ENCODE results near the gene HMG20B. TPM values are rescaled to one million over a fixed set of nuclear protein-coding genes. Genes with fewer than 3 reads are reported as not detected.

The HMG20B gene
- total RNA-seq, 4 donors from 2014 or later: 31.4 to 61.1 (median 36.6) TPM

DNA sequence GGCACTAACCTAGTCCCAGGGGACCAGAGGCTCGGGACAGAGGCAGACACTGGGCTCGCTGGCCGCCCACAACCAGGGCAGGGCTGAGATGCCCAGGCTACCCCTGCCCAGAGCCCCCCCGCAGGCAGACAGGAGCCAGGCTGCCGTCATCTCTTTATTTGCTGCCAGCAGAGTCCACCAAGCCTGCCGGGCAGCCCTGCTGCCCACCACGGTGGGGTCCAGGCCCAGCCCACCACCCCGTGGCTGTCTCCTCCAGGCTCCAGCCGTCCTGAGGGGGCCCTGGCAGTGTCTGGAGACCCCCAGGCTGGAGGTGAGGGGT lies 28.7 kb upstream of the HMG20B start:
- Histone ChIP-seq H3K9me3 (no peaks in the 10 kb centered on the region), H3K27ac (no peak overlapping the region), H3K4me3 (no peak overlapping the region), H3K36me3 (no peaks in the 10 kb centered on the region), H3K27me3 (no peaks in the 10 kb centered on the region), H3K4me1 (no peaks in the 10 kb centered on the region)
- in situ Hi-C loops (cut with MboI; ENCODE audit: low sequenced_read_pairs in 4 of 4): no loop called here
- ATAC-seq (no peak), DNase-seq (no peak)
- TF ChIP-seq, protein P1, sequence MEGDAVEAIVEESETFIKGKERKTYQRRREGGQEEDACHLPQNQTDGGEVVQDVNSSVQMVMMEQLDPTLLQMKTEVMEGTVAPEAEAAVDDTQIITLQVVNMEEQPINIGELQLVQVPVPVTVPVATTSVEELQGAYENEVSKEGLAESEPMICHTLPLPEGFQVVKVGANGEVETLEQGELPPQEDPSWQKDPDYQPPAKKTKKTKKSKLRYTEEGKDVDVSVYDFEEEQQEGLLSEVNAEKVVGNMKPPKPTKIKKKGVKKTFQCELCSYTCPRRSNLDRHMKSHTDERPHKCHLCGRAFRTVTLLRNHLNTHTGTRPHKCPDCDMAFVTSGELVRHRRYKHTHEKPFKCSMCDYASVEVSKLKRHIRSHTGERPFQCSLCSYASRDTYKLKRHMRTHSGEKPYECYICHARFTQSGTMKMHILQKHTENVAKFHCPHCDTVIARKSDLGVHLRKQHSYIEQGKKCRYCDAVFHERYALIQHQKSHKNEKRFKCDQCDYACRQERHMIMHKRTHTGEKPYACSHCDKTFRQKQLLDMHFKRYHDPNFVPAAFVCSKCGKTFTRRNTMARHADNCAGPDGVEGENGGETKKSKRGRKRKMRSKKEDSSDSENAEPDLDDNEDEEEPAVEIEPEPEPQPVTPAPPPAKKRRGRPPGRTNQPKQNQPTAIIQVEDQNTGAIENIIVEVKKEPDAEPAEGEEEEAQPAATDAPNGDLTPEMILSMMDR (IDR thresholded peaks at IDR 0.05 in 4 of 5, conservative IDR thresholded peaks at IDR 0.05 in 1 of 5): no peak
- TF ChIP-seq POLR2A (IDR thresholded peaks at IDR 0.05): no peak
- intact Hi-C loops (cut with DNase I; ENCODE audit: low total_unique reads): loop anchor here (2.0 kb wide), 1 partner anchor 75 kb away; no protein-coding TSS in a partner anchor

DNA sequence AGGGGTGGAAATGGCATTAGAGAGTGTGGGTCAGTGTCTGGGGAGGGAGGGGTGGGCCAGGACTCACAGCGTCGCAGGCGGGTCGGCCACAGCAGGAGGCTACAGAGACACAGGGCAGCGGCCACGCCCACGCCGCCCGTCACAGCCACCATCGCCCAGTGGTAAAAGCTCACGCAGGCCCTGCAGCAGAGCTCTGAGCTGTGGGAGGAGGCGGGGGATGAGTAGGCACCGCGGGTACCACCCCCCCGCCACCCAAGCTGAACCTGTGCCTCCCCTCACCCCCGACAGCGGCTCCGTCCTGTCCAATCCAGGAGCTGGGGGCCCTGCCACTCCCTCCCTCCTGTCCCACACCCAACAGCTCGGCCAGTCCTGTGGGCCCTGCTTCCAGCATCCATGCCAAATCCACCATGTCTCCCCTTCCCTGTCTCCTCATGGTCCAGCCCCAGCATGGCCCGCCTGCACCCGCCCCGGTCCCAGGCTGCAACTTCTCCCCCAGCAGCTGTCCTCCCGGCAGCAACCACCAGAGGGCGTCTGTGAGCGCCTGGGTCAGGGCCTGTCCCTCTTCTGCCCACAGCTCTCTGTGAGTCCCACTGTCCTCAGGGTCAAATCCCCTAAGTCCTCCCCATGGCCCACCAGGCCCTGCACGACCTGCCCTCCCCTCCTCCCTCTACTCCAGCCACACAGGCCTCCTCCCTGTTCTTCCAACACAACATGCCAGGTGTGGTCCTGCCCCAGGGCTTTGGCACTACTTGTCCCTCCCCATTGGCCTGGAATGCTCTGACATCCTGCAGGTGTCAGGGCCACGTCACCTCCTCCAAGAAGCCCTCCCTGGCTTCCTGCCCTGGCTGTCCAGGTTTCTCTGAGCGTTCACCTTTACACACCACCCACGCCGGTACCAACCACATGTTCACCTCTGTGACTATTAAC lies 27.7 kb upstream of the HMG20B start:
- intact Hi-C loops (cut with DNase I; ENCODE audit: low total_unique reads) (loop anchor here (2.0 to 5.0 kb wide), 2 partner anchors 37 to 74 kb away; no protein-coding TSS in a partner anchor), in situ Hi-C loops (cut with MboI; ENCODE audit: low sequenced_read_pairs in 4 of 4) (no loop called here)
- DNase-seq: peak; percentile 39 to 65
- no peaks in the 10 kb centered on the region for H3K4me1 ChIP-seq
- TF ChIP-seq, protein P1 (IDR thresholded peaks at IDR 0.05 in 4 of 5, conservative IDR thresholded peaks at IDR 0.05 in 1 of 5): peak; percentile 86 to 96 (median 95)
- no peak for TF ChIP-seq POLR2A (IDR thresholded peaks at IDR 0.05)
- no peaks in the 10 kb centered on the region for H3K27me3 ChIP-seq
- H3K4me3 ChIP-seq: no peak overlapping the region
- H3K36me3 ChIP-seq: no peaks in the 10 kb centered on the region
- no peak overlapping the region for H3K27ac ChIP-seq
- ATAC-seq: peak; percentile 66 to 85
- H3K9me3 ChIP-seq: no peaks in the 10 kb centered on the region

DNA sequence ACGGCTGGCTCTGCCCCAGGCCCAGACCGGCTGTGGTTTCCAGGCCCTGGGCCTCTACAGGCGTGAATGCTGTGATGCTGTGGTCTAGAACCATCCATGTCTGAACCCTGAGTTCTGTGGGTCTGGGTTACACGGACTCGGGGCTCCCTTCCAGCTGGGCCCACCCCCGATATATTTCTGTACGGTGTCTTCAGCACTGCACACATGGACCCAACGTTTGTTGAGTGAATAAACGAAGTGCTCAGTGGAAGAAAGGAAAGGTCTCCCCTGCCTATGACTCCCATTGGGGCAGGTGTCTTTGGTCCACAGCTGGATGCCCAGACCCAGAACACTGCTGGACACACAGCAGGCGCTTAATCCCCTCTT lies 27.1 kb upstream of the HMG20B start:
- DNase-seq (no peak), ATAC-seq (no peak)
- TF ChIP-seq POLR2A (IDR thresholded peaks at IDR 0.05): no peak
- TF ChIP-seq, protein P1 (IDR thresholded peaks at IDR 0.05 in 4 of 5, conservative IDR thresholded peaks at IDR 0.05 in 1 of 5): no peak
- intact Hi-C loops (cut with DNase I; ENCODE audit: low total_unique reads): loop anchor here (2.0 to 5.0 kb wide), 2 partner anchors 37 to 73 kb away; no protein-coding TSS in a partner anchor
- Histone ChIP-seq H3K4me3 (no peak overlapping the region), H3K9me3 (no peaks in the 10 kb centered on the region), H3K4me1 (no peaks in the 10 kb centered on the region), H3K27me3 (no peaks in the 10 kb centered on the region), H3K27ac (no peak overlapping the region), H3K36me3 (no peaks in the 10 kb centered on the region)
- in situ Hi-C loops (cut with MboI; ENCODE audit: low sequenced_read_pairs in 4 of 4): no loop called here

DNA sequence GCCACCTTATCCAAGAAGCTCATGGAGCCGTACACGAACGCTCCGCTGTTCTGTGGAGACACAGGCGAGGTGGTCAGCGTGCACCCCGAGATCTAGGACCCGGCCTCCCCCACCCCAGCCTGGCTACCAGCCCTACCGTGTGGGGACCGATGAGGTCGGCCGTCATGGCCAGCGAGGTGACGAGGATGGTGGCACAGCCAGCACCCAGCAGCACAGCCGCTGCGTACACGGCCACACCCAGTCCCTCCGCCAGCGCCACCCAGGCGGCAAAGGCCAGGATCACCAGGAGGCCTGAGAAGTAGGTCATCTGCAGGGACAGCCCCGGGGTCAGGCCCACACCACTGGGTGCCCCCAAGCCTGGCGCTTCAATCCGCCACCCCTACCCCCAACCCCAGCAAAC lies 26.6 kb upstream of the HMG20B start:
- intact Hi-C loops (cut with DNase I; ENCODE audit: low total_unique reads) (loop anchor here (5.0 kb wide), 1 partner anchor 36 kb away; no protein-coding TSS in a partner anchor), in situ Hi-C loops (cut with MboI; ENCODE audit: low sequenced_read_pairs in 4 of 4) (no loop called here)
- Histone ChIP-seq H3K36me3 (no peaks in the 10 kb centered on the region), H3K4me1 (no peaks in the 10 kb centered on the region), H3K27me3 (no peaks in the 10 kb centered on the region), H3K27ac (no peak overlapping the region), H3K9me3 (no peaks in the 10 kb centered on the region), H3K4me3 (no peak overlapping the region)
- no peak for DNase-seq
- no peak for TF ChIP-seq POLR2A (IDR thresholded peaks at IDR 0.05)
- TF ChIP-seq, protein P1 (IDR thresholded peaks at IDR 0.05 in 4 of 5, conservative IDR thresholded peaks at IDR 0.05 in 1 of 5): no peak
- no peak for ATAC-seq
